ENCODE results near the gene TMEM167A. TPM values are rescaled to one million over a fixed set of nuclear protein-coding genes. Genes with fewer than 3 reads are reported as not detected.

TMEM167A gene
- total RNA-seq, 1 experiment from 2014 or later, result 108 TPM

- no peak for ATAC-seq
- Histone ChIP-seq H3K4me2 (ENCODE audit: low read length) (no peak overlapping the region), H3K27me3 (ENCODE audit: insufficient read depth, low read length) (no peaks in the 10 kb centered on the region), H3K4me1 (ENCODE audit: control insufficient read depth in 1 of 2, insufficient read depth in 2 of 2, low read length in 2 of 2) (no peaks in the 10 kb centered on the region), H2AFZ (ENCODE audit: low read depth, low read length, poor library complexity, severe bottlenecking) (no peak overlapping the region), H3K27ac (ENCODE audit: low read depth, low read length) (no peak overlapping the region), H3K79me2 (ENCODE audit: insufficient read depth, low read length) (peaks cover 91% of the 10 kb centered on the region), H3K9me3 (ENCODE audit: control insufficient read depth in 1 of 2, insufficient read depth in 1 of 2, low read depth in 1 of 2, low read length in 2 of 2) (no peaks in the 10 kb centered on the region), H3K9ac (ENCODE audit: low read length) (no peak overlapping the region), H3K36me3 (ENCODE audit: control insufficient read depth in 1 of 2, insufficient read depth in 2 of 2, low read length in 2 of 2) (peaks cover 5 to 29% of the 10 kb centered on the region in 2 experiments; a peak in 2 of 4 replicates), H3K9me2 (ENCODE audit: insufficient read depth) (no peaks in the 10 kb centered on the region), H4K20me1 (ENCODE audit: insufficient read depth) (no peaks in the 10 kb centered on the region), H3K4me3 (replicated peaks in 1 of 2; ENCODE audit: low read depth in 1 of 2, low read length in 2 of 2) (no peak overlapping the region)
- ChIA-PET POLR2A (no interaction called here), RAD21 (ENCODE audit: low non-redundant PET in 1 of 2, low total read pairs in 2 of 2, uncharacterized antibody in 2 of 2, unreplicated experiment in 2 of 2) (no interaction called here), CTCF (no interaction called here)
- TF ChIP-seq SIN3A (IDR thresholded peaks at IDR 0.05; ENCODE audit: low read depth) (no peak), RAD21 (IDR thresholded peaks at IDR 0.05; ENCODE audit: low read depth) (no peak), REST (IDR thresholded peaks at IDR 0.05; ENCODE audit: low read depth) (no peak), EZH2phosphoT487 (IDR thresholded peaks at IDR 0.05; ENCODE audit: borderline replicate concordance) (no peak), ELF1 (IDR thresholded peaks at IDR 0.05; ENCODE audit: borderline replicate concordance, low read depth) (no peak), YY1 (IDR thresholded peaks at IDR 0.05; ENCODE audit: extremely low read depth, insufficient replicate concordance, low read depth, low read length) (no peak)
- intact Hi-C loops (cut with micrococcal nuclease), result no loop called here
- BruUV-seq (replicated peaks), result no TSS peak
- no peak for DNase-seq (ENCODE audit: low read depth, low spot score)
These were observed 17.9 kb downstream of the TMEM167A start for GRCh38 chr5:83059341-83059740.

GRCh38 chr5:83058726-83059125 is 18.5 kb downstream of the TMEM167A start:
- RAD21 ChIA-PET (ENCODE audit: low non-redundant PET in 1 of 2, low total read pairs in 2 of 2, uncharacterized antibody in 2 of 2, unreplicated experiment in 2 of 2), result no interaction called here
- Histone ChIP-seq H3K9ac (ENCODE audit: low read length) (no peak overlapping the region), H3K27me3 (ENCODE audit: insufficient read depth, low read length) (no peaks in the 10 kb centered on the region), H3K27ac (ENCODE audit: low read depth, low read length) (no peak overlapping the region), H3K79me2 (ENCODE audit: insufficient read depth, low read length) (peaks cover 87% of the 10 kb centered on the region), H3K9me3 (ENCODE audit: control insufficient read depth in 1 of 2, insufficient read depth in 1 of 2, low read depth in 1 of 2, low read length in 2 of 2) (no peaks in the 10 kb centered on the region), H3K36me3 (ENCODE audit: control insufficient read depth in 1 of 2, insufficient read depth in 2 of 2, low read length in 2 of 2) (peaks cover 5 to 29% of the 10 kb centered on the region in 2 experiments; a peak in 2 of 4 replicates), H2AFZ (ENCODE audit: low read depth, low read length, poor library complexity, severe bottlenecking) (no peak overlapping the region), H3K4me3 (replicated peaks in 1 of 2; ENCODE audit: low read depth in 1 of 2, low read length in 2 of 2) (no peak overlapping the region), H3K4me1 (ENCODE audit: control insufficient read depth in 1 of 2, insufficient read depth in 2 of 2, low read length in 2 of 2) (no peaks in the 10 kb centered on the region), H4K20me1 (ENCODE audit: insufficient read depth) (no peaks in the 10 kb centered on the region), H3K9me2 (ENCODE audit: insufficient read depth) (no peaks in the 10 kb centered on the region), H3K4me2 (ENCODE audit: low read length) (no peak overlapping the region)
- POLR2A ChIA-PET, result no interaction called here
- DNase-seq (ENCODE audit: low read depth, low spot score) (no peak), ATAC-seq (no peak)
- CTCF ChIA-PET, result no interaction called here
- intact Hi-C loops (cut with micrococcal nuclease), result no loop called here
- BruUV-seq (replicated peaks), result no TSS peak
- TF ChIP-seq CEBPB (IDR thresholded peaks at IDR 0.05; ENCODE audit: low read depth) (no peak), RAD21 (IDR thresholded peaks at IDR 0.05; ENCODE audit: low read depth) (no peak), YY1 (IDR thresholded peaks at IDR 0.05; ENCODE audit: extremely low read depth, insufficient replicate concordance, low read depth, low read length) (no peak), SIN3A (IDR thresholded peaks at IDR 0.05; ENCODE audit: low read depth) (no peak), SRF (IDR thresholded peaks at IDR 0.05; ENCODE audit: low read depth) (no peak), EGR1 (IDR thresholded peaks at IDR 0.05; ENCODE audit: low read depth) (no peak), CTCF (IDR thresholded peaks at IDR 0.05 in 2 of 3, conservative IDR thresholded peaks at IDR 0.05 in 1 of 3; ENCODE audit: borderline replicate concordance in 1 of 3, insufficient read depth in 1 of 3, low read depth in 2 of 3, low read length in 2 of 3) (no peak), ATF3 (IDR thresholded peaks at IDR 0.05) (no peak), JUND (IDR thresholded peaks at IDR 0.05) (no peak), SP1 (IDR thresholded peaks at IDR 0.05; ENCODE audit: low read depth) (no peak), CBX3 (IDR thresholded peaks at IDR 0.05; ENCODE audit: low read depth) (no peak), MAX (IDR thresholded peaks at IDR 0.05) (no peak)
